Effector memory CD8-positive, alpha-beta T cell (primary cell): ENCODE measurements around the gene RPS6KA2.
"Not testable (repeated sequence)": the region's sequence is repeated elsewhere in the genome, so short reads cannot be mapped to it uniquely, and the experiment has no call there.

Experiments
- ATAC-seq: fragments of 150-1000 bp; cut with Tn5 transposase; replicated peaks from 2 replicates; pipeline ENCODE4 v1.10.0; 2021; ENCODE audit warnings: mild to moderate bottlenecking, moderate library complexity
- DNase-seq, 3 experiments: peaks; one replicate each; pipeline ENCODE4 v3.0.0; 2021
- H3K27ac Mint-ChIP-seq, 2 donors: one replicate each; pipeline ENCODE4 v1.8.0; 2022; ENCODE audit warnings: mild to moderate bottlenecking in 2 of 2, mixed read lengths in 2 of 2, moderate library complexity in 2 of 2
- H3K27me3 Mint-ChIP-seq, 2 donors: one replicate each; pipeline ENCODE4 v1.8.0; 2022; ENCODE audit warnings: mixed read lengths in 2 of 2
- H3K36me3 Mint-ChIP-seq: one replicate; pipeline ENCODE4 v1.8.0; 2022; ENCODE audit warnings: mild to moderate bottlenecking, moderate library complexity, mixed read lengths; ENCODE audit not compliant: insufficient read depth
- H3K4me1 Mint-ChIP-seq, 2 donors: one replicate each; pipeline ENCODE4 v1.8.0; 2022; ENCODE audit warnings: low read depth in 2 of 2, mixed read lengths in 2 of 2
- H3K4me3 Mint-ChIP-seq, 2 donors: one replicate each; pipeline ENCODE4 v1.8.0; 2022; ENCODE audit warnings: mild to moderate bottlenecking in 2 of 2, mixed read lengths in 2 of 2, moderate library complexity in 2 of 2
- H3K9me3 Mint-ChIP-seq, 2 donors: one replicate each; pipeline ENCODE4 v1.8.0; 2022; ENCODE audit warnings: mixed read lengths in 2 of 2

Gene RPS6KA2

DNA sequence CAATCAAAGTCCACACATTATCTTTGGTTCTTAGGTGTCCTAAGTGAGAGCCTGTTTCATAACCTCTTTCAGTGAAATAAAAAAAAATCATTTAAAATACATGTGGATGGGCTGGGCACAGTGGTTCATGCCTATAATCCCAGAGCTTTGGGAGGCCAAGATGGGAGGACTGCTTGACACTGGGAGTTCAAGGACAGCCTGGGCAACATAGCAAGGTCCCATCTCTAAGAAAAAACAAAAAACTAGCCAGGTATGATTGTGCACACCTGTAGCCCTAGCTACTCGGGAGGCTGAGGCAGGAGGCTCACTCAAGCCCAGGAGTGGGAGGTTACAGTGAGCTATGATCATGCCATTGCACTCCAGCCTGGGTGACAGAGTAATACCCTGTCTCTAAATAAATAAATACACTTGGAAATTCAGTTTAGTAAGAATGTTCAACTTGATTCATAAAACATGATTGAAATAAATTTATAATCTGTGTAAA, 247.9 kb downstream of the RPS6KA2 start:
- Mint-ChIP-seq H3K27ac (no peak overlapping the region), H3K27me3 (no peaks in the 10 kb centered on the region), H3K4me1 (peaks cover 9 to 13% of the 10 kb centered on the region in 2 donors), H3K36me3 (peaks cover 10% of the 10 kb centered on the region), H3K9me3 (no peaks in the 10 kb centered on the region), H3K4me3 (no peak overlapping the region)
- ATAC-seq (no peak), DNase-seq (no peak)

DNA sequence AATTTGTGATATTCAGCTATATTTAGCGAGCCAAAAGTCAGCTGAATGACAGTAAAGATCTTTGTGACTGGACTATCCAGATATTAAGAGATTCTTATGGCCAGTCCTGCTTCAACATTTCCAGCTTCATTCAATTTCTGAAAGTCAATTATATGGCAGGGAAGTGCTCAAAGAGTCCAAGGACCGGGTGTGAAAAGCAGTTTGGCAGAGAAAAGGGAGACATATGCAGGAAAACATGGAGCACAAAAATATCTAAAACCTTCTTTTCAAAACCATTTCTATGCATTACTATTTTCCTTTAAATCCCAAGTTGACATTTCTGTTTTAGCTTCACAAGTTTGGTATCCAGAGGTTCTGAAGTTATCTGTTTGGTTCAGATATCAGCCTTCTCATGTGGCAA, 249.3 kb downstream of the RPS6KA2 start:
- Mint-ChIP-seq H3K4me3 (no peak overlapping the region), H3K36me3 (peaks cover 6% of the 10 kb centered on the region), H3K27ac (no peak overlapping the region), H3K4me1 (peaks cover 7 to 8% of the 10 kb centered on the region in 2 donors), H3K9me3 (no peaks in the 10 kb centered on the region), H3K27me3 (no peaks in the 10 kb centered on the region)
- DNase-seq: no peak
- ATAC-seq: no peak

DNA sequence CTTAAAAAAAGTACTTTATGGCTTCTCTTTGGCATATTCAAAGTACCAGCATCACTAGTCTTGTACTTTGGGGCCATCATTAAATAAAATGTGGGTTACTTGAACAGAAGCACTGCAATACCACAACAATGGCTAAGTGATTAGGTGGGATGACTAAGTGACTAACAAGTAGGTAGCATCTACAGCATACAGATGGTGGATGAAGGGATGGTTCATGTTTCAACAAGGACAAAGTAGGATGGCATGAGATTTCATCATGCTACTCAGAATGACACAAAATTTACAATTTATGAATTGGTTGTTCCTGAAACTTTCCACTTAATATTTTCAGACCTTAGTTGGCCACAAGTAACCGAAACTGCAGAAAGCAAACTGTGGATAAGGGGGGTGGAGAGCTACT, 252.0 kb downstream of the RPS6KA2 start:
- DNase-seq (no peak), ATAC-seq (no peak)
- H3K4me1 Mint-ChIP-seq: no peaks in the 10 kb centered on the region
- peaks cover under 1% of the 10 kb centered on the region for H3K36me3 Mint-ChIP-seq
- H3K4me3 Mint-ChIP-seq: no peak overlapping the region
- no peaks in the 10 kb centered on the region for H3K9me3 Mint-ChIP-seq
- H3K27ac Mint-ChIP-seq: no peak overlapping the region
- H3K27me3 Mint-ChIP-seq: no peaks in the 10 kb centered on the region

DNA sequence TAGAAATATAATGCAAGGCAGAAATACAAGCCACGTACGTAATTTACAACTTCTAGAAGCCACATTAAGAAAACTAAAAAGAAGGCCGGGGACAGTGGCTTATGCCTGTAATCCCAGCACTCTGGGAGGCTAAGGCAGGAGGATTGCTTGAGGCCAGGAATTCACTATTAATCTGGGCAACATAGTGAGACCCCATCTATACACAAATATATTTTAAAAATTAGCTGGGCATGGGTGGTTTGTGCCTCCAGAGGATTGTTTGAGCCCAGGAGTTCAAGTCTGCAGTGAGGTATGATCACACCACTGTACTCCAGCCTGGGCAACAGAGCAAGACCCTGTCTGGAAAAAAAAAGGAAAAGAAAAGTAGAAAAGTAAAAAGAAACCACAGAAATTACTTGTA, 256.6 kb downstream of the RPS6KA2 start:
- Mint-ChIP-seq H3K9me3 (no peaks in the 10 kb centered on the region), H3K4me1 (peaks cover 0 to 1% of the 10 kb centered on the region in 2 donors), H3K4me3 (no peak overlapping the region), H3K27me3 (no peaks in the 10 kb centered on the region), H3K36me3 (peaks cover 3% of the 10 kb centered on the region), H3K27ac (no peak overlapping the region)
- ATAC-seq: no peak
- no peak for DNase-seq

DNA sequence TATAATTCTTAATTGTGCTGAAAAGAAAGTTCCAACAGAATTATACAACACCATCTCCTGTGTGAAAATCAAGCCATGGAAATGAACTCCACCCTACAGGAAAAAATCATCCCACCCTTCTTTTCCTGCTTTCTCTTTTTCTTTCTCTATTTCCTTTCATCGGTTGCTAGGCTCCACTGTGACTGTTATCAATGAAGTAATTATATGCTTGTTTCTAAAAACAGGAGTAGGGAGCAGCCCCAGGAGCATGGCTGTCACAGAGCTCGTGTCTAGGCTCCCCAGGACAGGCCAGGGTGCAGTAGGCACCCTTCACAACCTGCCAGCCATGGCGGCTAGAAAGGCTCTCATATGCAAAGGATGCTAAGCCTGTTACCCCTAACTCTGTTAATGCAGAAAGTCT, 257.3 kb downstream of the RPS6KA2 start:
- no peaks in the 10 kb centered on the region for H3K9me3 Mint-ChIP-seq
- H3K4me1 Mint-ChIP-seq: peaks cover 0 to 1% of the 10 kb centered on the region in 2 donors
- peaks cover 7% of the 10 kb centered on the region for H3K36me3 Mint-ChIP-seq
- ATAC-seq (no peak), DNase-seq (no peak)
- H3K27me3 Mint-ChIP-seq: no peaks in the 10 kb centered on the region
- no peak overlapping the region for H3K4me3 Mint-ChIP-seq
- no peak overlapping the region for H3K27ac Mint-ChIP-seq

DNA sequence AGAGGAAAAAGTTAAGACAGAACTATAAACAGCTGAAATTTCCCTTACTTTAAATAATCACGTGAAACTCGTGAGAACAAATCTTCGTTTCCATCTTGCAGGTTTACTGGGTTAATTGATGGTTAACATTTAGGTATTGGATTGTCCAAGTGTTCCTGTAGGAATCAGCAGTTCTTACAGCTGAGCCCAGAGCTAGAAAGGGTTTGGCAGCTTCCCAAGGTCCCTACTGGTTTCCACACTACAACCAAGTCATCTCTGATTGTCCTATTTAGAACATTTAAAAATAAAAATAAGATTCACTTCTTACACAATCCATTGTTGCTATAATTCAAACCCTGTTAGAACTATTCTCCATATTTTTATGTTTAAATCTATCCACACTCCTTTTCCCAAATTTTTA, 260.1 kb downstream of the RPS6KA2 start:
- Mint-ChIP-seq H3K4me3 (no peak overlapping the region), H3K9me3 (no peaks in the 10 kb centered on the region), H3K4me1 (peaks cover 0 to 1% of the 10 kb centered on the region in 2 donors), H3K27ac (no peak overlapping the region), H3K36me3 (peaks cover 20% of the 10 kb centered on the region), H3K27me3 (no peaks in the 10 kb centered on the region)
- ATAC-seq (no peak), DNase-seq (no peak)

DNA sequence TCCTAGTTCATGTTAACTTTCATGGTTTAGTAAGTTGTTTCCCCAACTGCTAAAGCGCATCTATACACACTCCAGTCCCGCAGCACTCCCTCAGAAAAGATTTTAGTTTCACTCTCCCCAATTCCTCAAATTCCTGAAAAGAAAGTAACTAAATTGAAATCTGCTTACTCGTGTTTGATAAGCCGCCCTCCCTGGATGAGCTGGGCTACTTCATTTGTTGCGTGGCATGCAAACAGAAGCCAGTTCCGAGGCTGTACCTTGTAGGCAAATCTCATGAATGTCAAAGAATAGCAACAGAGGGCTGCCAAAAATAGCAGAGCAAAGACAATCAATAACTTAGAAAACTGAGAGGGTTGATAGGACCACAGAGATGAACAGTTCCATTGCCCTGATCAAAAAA, 261.2 kb downstream of the RPS6KA2 start:
- Mint-ChIP-seq H3K36me3 (peaks cover 20% of the 10 kb centered on the region), H3K4me3 (no peak overlapping the region), H3K27ac (no peak overlapping the region), H3K4me1 (peaks cover 0 to 1% of the 10 kb centered on the region in 2 donors), H3K9me3 (no peaks in the 10 kb centered on the region), H3K27me3 (no peaks in the 10 kb centered on the region)
- ATAC-seq (no peak), DNase-seq (no peak)

DNA sequence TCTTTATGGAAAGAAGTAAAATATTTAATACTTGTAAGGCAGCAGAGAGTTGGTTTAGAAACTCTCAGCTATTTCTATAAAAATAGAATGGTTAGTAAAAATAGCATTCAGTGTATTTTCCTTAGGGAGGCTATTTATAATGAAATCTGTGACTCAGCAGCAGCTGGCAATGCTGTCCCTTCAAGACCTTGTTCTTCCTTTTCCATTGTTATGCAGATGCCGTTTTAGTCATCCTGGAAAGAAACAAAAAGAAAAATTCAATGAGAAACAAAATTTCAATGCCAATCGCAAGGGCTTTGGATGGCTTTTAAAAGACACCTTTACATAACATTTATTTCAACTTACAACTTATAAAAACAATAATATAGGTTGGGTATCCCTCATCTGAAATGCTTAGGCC, 261.8 kb downstream of the RPS6KA2 start:
- DNase-seq (no peak), ATAC-seq (no peak)

DNA sequence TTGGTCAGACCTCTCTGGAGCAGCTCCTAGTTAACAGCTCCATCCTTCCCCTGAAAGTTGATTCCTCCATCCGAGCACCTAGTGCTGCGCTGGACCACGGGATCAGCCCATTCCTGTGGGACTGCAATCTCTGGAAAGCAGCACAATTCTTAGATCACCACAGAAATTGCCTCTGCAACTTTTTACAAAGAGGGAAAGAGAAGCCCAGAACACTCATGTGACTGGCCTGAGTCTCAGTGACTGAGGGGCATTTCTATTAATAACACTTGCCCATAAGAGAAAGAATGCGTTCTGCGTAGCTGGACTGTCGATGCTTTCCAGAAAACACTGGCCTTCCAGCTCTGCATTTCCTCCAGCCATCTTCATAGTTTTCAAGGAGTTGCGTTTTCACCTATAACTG, 262.6 kb downstream of the RPS6KA2 start:
- DNase-seq (no peak), ATAC-seq (no peak)
- Mint-ChIP-seq H3K27ac (no peak overlapping the region), H3K36me3 (peaks cover 17% of the 10 kb centered on the region), H3K27me3 (peaks cover 6 to 9% of the 10 kb centered on the region in 2 donors), H3K4me3 (no peak overlapping the region), H3K4me1 (no peaks in the 10 kb centered on the region), H3K9me3 (no peaks in the 10 kb centered on the region)

More for the DNA sequence above, 261.8 kb downstream of the RPS6KA2 start:
- Mint-ChIP-seq H3K36me3 (peaks cover 20% of the 10 kb centered on the region), H3K9me3 (no peaks in the 10 kb centered on the region), H3K4me3 (no peak overlapping the region), H3K27ac (no peak overlapping the region), H3K27me3 (peaks cover 0 to under 1% of the 10 kb centered on the region in 2 donors), H3K4me1 (peaks cover 0 to 1% of the 10 kb centered on the region in 2 donors)

DNA sequence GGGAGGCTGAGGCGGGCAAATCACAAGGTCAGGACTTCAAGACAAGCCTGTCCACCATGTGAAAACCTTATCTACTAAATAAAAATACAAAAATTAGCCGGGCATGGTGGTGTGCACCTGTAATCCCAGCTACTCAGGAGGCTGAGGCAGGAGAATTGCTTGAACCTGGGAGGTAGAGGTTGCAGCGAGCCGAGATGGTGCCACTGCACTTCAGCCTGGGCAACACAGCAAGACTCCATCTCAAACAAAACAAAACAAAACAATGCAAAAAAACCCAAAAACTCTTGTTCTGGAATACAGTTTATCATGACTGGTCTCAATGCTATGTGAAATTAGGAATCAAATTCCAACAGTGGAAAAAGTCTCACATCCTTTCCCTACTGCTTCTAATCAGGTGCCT, 264.6 kb downstream of the RPS6KA2 start:
- not testable (repeated sequence) for ATAC-seq, H3K9me3 Mint-ChIP-seq, H3K27ac Mint-ChIP-seq, DNase-seq, H3K4me3 Mint-ChIP-seq, H3K4me1 Mint-ChIP-seq
- Mint-ChIP-seq H3K27me3 (peaks cover 14 to 24% of the 10 kb centered on the region in 2 donors), H3K36me3 (peaks cover 17% of the 10 kb centered on the region)

DNA sequence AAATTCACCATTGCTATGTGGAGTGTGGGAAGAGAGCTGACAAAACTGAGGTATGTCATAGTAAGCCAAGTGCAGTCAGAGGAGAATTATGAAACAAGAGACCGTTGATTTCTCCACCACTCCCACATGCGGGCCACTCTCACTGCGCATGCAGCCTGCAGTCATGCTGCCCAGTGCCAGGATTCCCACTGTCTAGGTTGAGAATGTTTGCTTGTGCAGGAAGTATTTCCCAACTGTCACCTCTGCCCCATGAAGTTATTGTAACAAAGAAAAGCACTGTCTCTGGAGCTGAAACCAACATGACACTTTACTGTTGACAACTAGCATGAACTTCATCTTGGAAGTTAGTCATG, 266.0 kb downstream of the RPS6KA2 start:
- DNase-seq (no peak), ATAC-seq (no peak)
- peaks cover 21 to 29% of the 10 kb centered on the region in 2 donors for H3K27me3 Mint-ChIP-seq
- no peaks in the 10 kb centered on the region for H3K4me1 Mint-ChIP-seq
- H3K4me3 Mint-ChIP-seq: no peak overlapping the region
- H3K9me3 Mint-ChIP-seq: no peaks in the 10 kb centered on the region
- H3K27ac Mint-ChIP-seq: no peak overlapping the region
- peaks cover 17% of the 10 kb centered on the region for H3K36me3 Mint-ChIP-seq

DNA sequence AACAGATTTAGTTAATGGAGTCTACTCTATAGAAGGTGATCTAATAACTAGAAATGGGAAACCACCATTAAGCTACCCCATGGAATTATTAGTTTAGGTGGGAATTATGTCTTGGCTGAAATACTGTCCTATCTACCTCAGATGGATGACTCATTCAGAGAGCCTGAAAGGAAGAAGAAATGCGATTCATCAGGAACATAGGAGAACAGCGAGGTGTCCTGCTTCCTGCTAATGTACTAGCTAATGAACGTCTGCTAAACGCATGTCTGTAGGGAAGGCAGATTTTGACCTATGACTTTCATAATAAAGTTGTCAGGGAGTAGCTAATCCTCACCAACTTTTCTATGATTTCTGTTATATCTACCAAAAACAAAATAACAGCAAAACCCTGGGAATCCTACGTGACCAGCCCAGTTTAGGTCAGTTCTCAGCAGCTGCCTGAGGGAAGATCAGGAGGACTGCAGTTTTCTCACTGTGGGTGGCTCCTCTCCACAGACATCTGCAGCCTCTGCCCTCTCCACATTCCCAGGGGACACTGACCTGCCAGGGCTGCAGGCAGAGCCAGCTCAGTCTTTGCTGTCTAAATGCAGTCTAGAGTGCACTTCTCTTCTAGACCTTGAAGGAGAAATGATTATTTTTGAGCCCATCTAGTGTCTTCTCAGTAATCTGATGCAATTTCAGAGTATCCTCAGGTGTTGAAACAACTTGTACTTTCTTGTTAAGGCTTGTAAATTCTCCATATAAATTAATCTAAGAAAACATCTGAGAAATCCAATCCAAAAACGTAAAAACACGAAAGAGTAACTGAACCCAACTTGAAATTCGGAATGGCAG, 266.6 kb downstream of the RPS6KA2 start:
- Mint-ChIP-seq H3K4me1 (no peaks in the 10 kb centered on the region), H3K27me3 (peaks cover 27 to 35% of the 10 kb centered on the region in 2 donors), H3K36me3 (peaks cover 17% of the 10 kb centered on the region), H3K27ac (no peak overlapping the region), H3K4me3 (no peak overlapping the region), H3K9me3 (no peaks in the 10 kb centered on the region)
- no peak for DNase-seq
- ATAC-seq: no peak
